H1 (cell line): ENCODE results near the gene MICU1. TPM values are rescaled to one million over a fixed set of nuclear protein-coding genes. Genes with fewer than 3 reads are reported as not detected.

Experiments
- CTCF ChIA-PET: fragments of 300-600 bp; sonication (Branson Sonifier 250); formaldehyde crosslinking; loops from one replicate; lab custom pipeline; 2021; ENCODE audit not compliant: partially characterized antibody; lab: Charles Lee
- POLR2A ChIA-PET: fragments of 300-600 bp; sonication (Branson Sonifier 250); formaldehyde crosslinking; loops from one replicate; lab custom pipeline; 2021; ENCODE audit warnings: inconsistent platforms; ENCODE audit not compliant: partially characterized antibody; lab: Charles Lee
- DNase-seq, 2 experiments: peaks; one replicate each; pipeline versions ENCODE4 v3.0.0 to v3.0.0-alpha.2; 2010 to 2022; ENCODE audit warnings: low spot score in 2 of 2, low read depth in 1 of 2, mixed read lengths in 1 of 2
- FAIRE-seq: peaks from 2 replicates; lab custom pipeline; 2011; peaks lifted over from hg19 to GRCh38; lab: Jason Lieb, UNC
- H2AFZ ChIP-seq: 2 replicates; pipeline ENCODE4 v1.8.1; 2012; ENCODE audit warnings: low read length, inconsistent platforms
- H2AK5ac ChIP-seq: 2 replicates; pipeline ENCODE4 v1.6.1; 2013; ENCODE audit warnings: low read depth, low read length
- H2BK120ac ChIP-seq: replicated peaks from 2 replicates; pipeline ENCODE3; 2013; ENCODE audit warnings: low read depth, low read length, inconsistent platforms
- H2BK12ac ChIP-seq: 2 replicates; pipeline ENCODE4 v1.6.1; 2013; ENCODE audit warnings: low read depth, low read length
- H2BK15ac ChIP-seq: 2 replicates; pipeline ENCODE4 v1.6.1; 2013; ENCODE audit warnings: low read length
- H2BK20ac ChIP-seq: 2 replicates; pipeline ENCODE4 v1.6.1; 2013; ENCODE audit warnings: low read length
- H2BK5ac ChIP-seq: 2 replicates; pipeline ENCODE4 v1.6.1; 2013; ENCODE audit warnings: low read depth, low read length
- H3K14ac ChIP-seq: 2 replicates; pipeline ENCODE4 v1.6.1; 2013; ENCODE audit warnings: inconsistent platforms; ENCODE audit not compliant: insufficient read length
- H3K18ac ChIP-seq: 2 replicates; pipeline ENCODE4 v1.6.1; 2013; ENCODE audit warnings: low read length; ENCODE audit errors: extremely low read depth
- H3K23ac ChIP-seq: 2 replicates; pipeline ENCODE4 v1.6.1; 2013; ENCODE audit warnings: inconsistent platforms; ENCODE audit not compliant: insufficient read length
- H3K23me2 ChIP-seq: 2 replicates; pipeline ENCODE4 v1.6.1; 2013; ENCODE audit warnings: low read depth, low read length
- H3K27ac ChIP-seq: 2 replicates; pipeline ENCODE4 v1.6.1; 2011; ENCODE audit warnings: low read depth, low read length, inconsistent platforms
- H3K27me3 ChIP-seq, 4 experiments: replicated peaks in 1 of 4; 1 replicate in 1 of 4; 2 replicates in 3 of 4; pipeline versions ENCODE4 v1.6.1 to v1.8.1; 2011 to 2013; ENCODE audit warnings: low read length in 3 of 4, mild to moderate bottlenecking in 3 of 4, inconsistent platforms in 2 of 4, mixed read lengths in 2 of 4, moderate library complexity in 1 of 4; ENCODE audit not compliant: control insufficient read depth in 3 of 4, insufficient read depth in 3 of 4; ENCODE audit errors: extremely low read depth in 1 of 4
- H3K36me3 ChIP-seq, 4 experiments: 2 replicates each; pipeline versions ENCODE4 v1.6.1 to v1.8.1; 2011 to 2013; ENCODE audit warnings: mild to moderate bottlenecking in 4 of 4, low read length in 3 of 4, moderate library complexity in 2 of 4, control low read depth in 1 of 4, inconsistent platforms in 1 of 4; ENCODE audit not compliant: insufficient read depth in 4 of 4, control insufficient read depth in 2 of 4
- H3K4ac ChIP-seq: replicated peaks from 2 replicates; pipeline ENCODE3; 2013; ENCODE audit warnings: low read length, low read depth, mixed read lengths, inconsistent platforms; ENCODE audit not compliant: insufficient read length
- H3K4me1 ChIP-seq, 4 experiments: replicated peaks in 1 of 4; 1 replicate in 1 of 4; 2 replicates in 3 of 4; pipeline versions ENCODE4 v1.6.1 to v1.8.1; 2011 to 2013; ENCODE audit warnings: low read length in 3 of 4, inconsistent platforms in 2 of 4, mixed read lengths in 1 of 4; ENCODE audit not compliant: insufficient read depth in 4 of 4, control insufficient read depth in 3 of 4
- H3K4me2 ChIP-seq, 2 experiments: 2 replicates each; pipeline versions ENCODE4 v1.6.1 to v1.8.1; 2011 to 2013; ENCODE audit warnings: low read depth in 2 of 2, low read length in 2 of 2, control low read depth in 1 of 2, inconsistent platforms in 1 of 2, mild to moderate bottlenecking in 1 of 2; ENCODE audit not compliant: insufficient read depth in 1 of 2
- H3K4me3 ChIP-seq, 4 experiments: fragments of 200-600, 300-600 bp in 1 of 4; sonication (generic), shearing (Covaris generic), sonication (Bioruptor Twin) in 1 of 4; 2 replicates each; pipeline versions ENCODE4 v1.5.1 to v1.8.1; 2011 to 2016; ENCODE audit warnings: low read length in 4 of 4, low read depth in 3 of 4, control low read depth in 2 of 4, inconsistent platforms in 2 of 4, mild to moderate bottlenecking in 2 of 4, mixed read lengths in 1 of 4, moderate library complexity in 1 of 4; ENCODE audit not compliant: insufficient read depth in 2 of 4; ENCODE audit errors: extremely low read depth in 1 of 4
- H3K56ac ChIP-seq: replicated peaks from 2 replicates; pipeline ENCODE3; 2013; ENCODE audit warnings: low read depth, mild to moderate bottlenecking, mixed read lengths, low read length, inconsistent platforms; ENCODE audit not compliant: insufficient read length
- H3K79me1 ChIP-seq: 2 replicates; pipeline ENCODE4 v1.6.1; 2013; ENCODE audit warnings: low read depth, low read length, control low read depth
- H3K79me2 ChIP-seq, 2 experiments: 2 replicates each; pipeline versions ENCODE4 v1.6.1 to v1.8.1; 2012 to 2013; ENCODE audit warnings: low read length in 2 of 2, mild to moderate bottlenecking in 2 of 2, inconsistent platforms in 1 of 2; ENCODE audit not compliant: insufficient read depth in 2 of 2, control insufficient read depth in 1 of 2
- H3K9ac ChIP-seq, 4 experiments: replicated peaks in 1 of 4; 1 replicate in 1 of 4; 2 replicates in 3 of 4; pipeline versions ENCODE4 v1.6.1 to v1.8.1; 2011 to 2013; ENCODE audit warnings: low read depth in 3 of 4, low read length in 3 of 4, control low read depth in 2 of 4, mild to moderate bottlenecking in 2 of 4, moderate library complexity in 2 of 4, inconsistent platforms in 1 of 4; ENCODE audit errors: extremely low read depth in 1 of 4
- H3K9me3 ChIP-seq, 2 experiments: 2 replicates each; pipeline versions ENCODE4 v1.6.1 to v1.8.1; 2012 to 2013; ENCODE audit warnings: mild to moderate bottlenecking in 2 of 2, moderate library complexity in 2 of 2, control low read depth in 1 of 2, inconsistent platforms in 1 of 2, low read depth in 1 of 2, low read length in 1 of 2, mixed read lengths in 1 of 2; ENCODE audit not compliant: insufficient read depth in 2 of 2
- H4K20me1 ChIP-seq, 2 experiments: replicated peaks in 1 of 2; 2 replicates each; pipeline versions ENCODE3 to v1.8.1; 2011 to 2013; ENCODE audit warnings: inconsistent platforms in 2 of 2, low read length in 2 of 2, mild to moderate bottlenecking in 1 of 2; ENCODE audit not compliant: insufficient read depth in 2 of 2, control insufficient read depth in 1 of 2
- H4K5ac ChIP-seq: 2 replicates; pipeline ENCODE4 v1.6.1; 2013; ENCODE audit warnings: low read length, low read depth, mixed read lengths, inconsistent platforms; ENCODE audit not compliant: insufficient read length
- H4K8ac ChIP-seq: 2 replicates; pipeline ENCODE4 v1.8.0; 2013; ENCODE audit warnings: mild to moderate bottlenecking, moderate library complexity, low read length, inconsistent platforms; ENCODE audit not compliant: insufficient read depth; ENCODE audit errors: extremely low read depth
- H4K91ac ChIP-seq: replicated peaks from 2 replicates; pipeline ENCODE3; 2013; ENCODE audit warnings: low read length, mixed read lengths, inconsistent platforms; ENCODE audit not compliant: insufficient read length
- BACH1 ChIP-seq: IDR thresholded peaks from 2 replicates; pipeline ENCODE4 v1.6.1; 2012; ENCODE audit warnings: low read length, improper control_type of control experiment
- CBX8 ChIP-seq: fragments of 300-800, 300-1000 bp; sonication (generic); IDR thresholded peaks from 2 replicates; pipeline ENCODE4 v1.7.1; 2016; ENCODE audit warnings: low read depth, low read length, borderline replicate concordance
- CHD2 ChIP-seq: IDR thresholded peaks from 2 replicates; pipeline ENCODE4 v1.6.1; 2012; ENCODE audit warnings: low read length, improper control_type of control experiment
- CREB1 ChIP-seq: IDR thresholded peaks from 2 replicates; pipeline ENCODE4 v1.6.1; 2012; ENCODE audit warnings: inconsistent platforms
- EGR1 ChIP-seq: IDR thresholded peaks from 2 replicates; pipeline ENCODE4 v1.6.1; 2011; ENCODE audit warnings: low read depth, low read length, borderline replicate concordance
- FOSL1 ChIP-seq: IDR thresholded peaks from 2 replicates; pipeline ENCODE4 v1.6.1; 2011; ENCODE audit warnings: mild to moderate bottlenecking, low read depth, low read length, moderate library complexity; ENCODE audit not compliant: insufficient read depth
- HDAC2 ChIP-seq, 2 experiments: fragments of 300-600 bp in 1 of 2; sonication (generic) in 1 of 2; IDR thresholded peaks; 2 replicates each; pipeline ENCODE4 v1.6.1; 2011 to 2012; ENCODE audit warnings: low read depth in 2 of 2, low read length in 2 of 2, mild to moderate bottlenecking in 2 of 2, moderate library complexity in 2 of 2, borderline replicate concordance in 1 of 2, inconsistent platforms in 1 of 2
- HDAC6 ChIP-seq: IDR thresholded peaks from one replicate; pipeline ENCODE4 v1.7.1; 2012; ENCODE audit warnings: low read depth, mild to moderate bottlenecking, inconsistent platforms, low read length, moderate library complexity
- JUN ChIP-seq: IDR thresholded peaks from 2 replicates; pipeline ENCODE4 v1.6.1; 2011; ENCODE audit warnings: low read depth, mild to moderate bottlenecking, improper control_type of control experiment, low read length
- JUND ChIP-seq: IDR thresholded peaks from 2 replicates; pipeline ENCODE4 v1.6.1; 2011; ENCODE audit warnings: mild to moderate bottlenecking, improper control_type of control experiment, low read length
- KDM1A ChIP-seq: fragments of 200-600, 300-600 bp; sonication (generic); IDR thresholded peaks from 2 replicates; pipeline ENCODE4 v1.7.1; 2016; ENCODE audit warnings: mild to moderate bottlenecking, low read length, borderline replicate concordance
- POLR2A ChIP-seq, 2 experiments: IDR thresholded peaks; 1 replicate in 1 of 2; 2 replicates in 1 of 2; pipeline ENCODE4 v1.6.1; 2011; ENCODE audit warnings: low read depth in 2 of 2, low read length in 2 of 2, mild to moderate bottlenecking in 2 of 2; ENCODE audit errors: control extremely low read depth in 1 of 2
- SP2 ChIP-seq: IDR thresholded peaks from 2 replicates; pipeline ENCODE4 v1.6.1; 2012; ENCODE audit warnings: mild to moderate bottlenecking, low read length, inconsistent platforms
- TAF7 ChIP-seq: optimal IDR thresholded peaks from 2 replicates; pipeline ENCODE3; 2011; ENCODE audit warnings: low read depth, mild to moderate bottlenecking, inconsistent platforms, low read length, moderate library complexity, borderline replicate concordance
- USF2 ChIP-seq: IDR thresholded peaks from 2 replicates; pipeline ENCODE4 v1.6.1; 2011; ENCODE audit warnings: low read length, improper control_type of control experiment
- polyA plus RNA-seq, 7 experiments: library from polyadenylated mRNA; depleted of rRNA in 3 of 7; stranded (reverse) in 5 of 7; unstranded in 2 of 7; fragments of >200 nt in 5 of 7; fragments of 200-250 nt in 2 of 7; gene quantifications; 1 replicate in 5 of 7; 2 replicates in 1 of 7; 4 replicates in 1 of 7; pipeline versions ENCODE4 v1.2.1 to v1.2.3, GENCODE V29; 2011 to 2013; ENCODE audit warnings: missing spikeins in 2 of 7, mixed read lengths in 2 of 7
- total RNA-seq: library from RNA; stranded (reverse); fragmentation: NEBNext Ultra II Directional; extraction: Animal tissue kit (Norgen Biotek cat#: 25700); gene quantifications from 2 replicates; pipeline ENCODE4 v1.2.1, GENCODE V29; 2021

The MICU1 gene
- total and polyA plus RNA-seq, 2 of the 8 experiments (the other 6 are each of a cell fraction or from before 2014, with no cell fraction given) = 18.0 to 36.7 TPM

DNA sequence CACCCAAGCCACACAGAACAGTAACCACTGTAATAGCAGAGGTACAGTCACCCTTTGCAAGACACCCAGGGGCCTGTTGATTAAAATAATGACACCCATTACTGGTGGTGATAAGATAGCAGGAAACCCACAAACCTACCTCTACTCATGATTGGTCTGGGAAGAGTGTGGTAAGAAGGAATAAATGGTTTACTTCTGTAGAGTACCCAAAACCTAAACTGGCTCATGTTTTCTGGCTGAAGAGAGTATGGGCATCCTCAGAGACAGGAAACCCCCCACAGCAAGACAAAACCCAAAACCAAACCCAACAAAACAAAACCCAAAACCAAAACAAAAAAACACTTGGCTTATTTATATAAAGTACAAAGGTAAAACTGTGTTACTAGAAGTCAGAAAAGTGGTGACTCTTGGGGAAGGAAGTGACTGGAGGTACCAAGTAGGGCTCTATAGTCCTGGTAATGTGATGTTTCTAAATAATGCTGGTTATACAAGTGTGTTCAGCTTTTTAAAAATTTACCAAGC is 255.6 kb downstream of the MICU1 start:
- Histone ChIP-seq H3K18ac (no peak overlapping the region), H3K56ac (no peak overlapping the region), H3K27ac (no peak overlapping the region), H4K8ac (no peak overlapping the region), H2BK5ac (no peak overlapping the region), H2BK15ac (no peak overlapping the region), H3K23ac (no peak overlapping the region), H2BK20ac (no peak overlapping the region), H3K9me3 (no peaks in the 10 kb centered on the region), H2BK12ac (no peak overlapping the region), H2BK120ac (no peak overlapping the region), H4K20me1 (no peaks in the 10 kb centered on the region), H3K36me3 (peaks cover 0 to 3% (median 0%) of the 10 kb centered on the region in 4 experiments; a peak in 2 of 8 replicates), H3K4me1 (no peaks in the 10 kb centered on the region), H3K79me1 (no peaks in the 10 kb centered on the region), H3K27me3 (no peaks in the 10 kb centered on the region), H3K4me2 (no peak overlapping the region), H4K91ac (no peak overlapping the region), H3K14ac (no peak overlapping the region), H3K9ac (no peak overlapping the region), H2AFZ (no peak overlapping the region), H3K4ac (no peak overlapping the region), H4K5ac (no peak overlapping the region), H3K23me2 (no peaks in the 10 kb centered on the region), H3K79me2 (no peaks in the 10 kb centered on the region), H3K4me3 (no peak overlapping the region), H2AK5ac (no peak overlapping the region)
- TF ChIP-seq POLR2A (IDR thresholded peaks at IDR 0.05; ENCODE audit: control extremely low read depth in 1 of 2, low read depth in 2 of 2, low read length in 2 of 2) = no peak
- TF ChIP-seq KDM1A = no peak
- TF ChIP-seq CREB1 = no peak
- TF ChIP-seq CHD2 = no peak
- TF ChIP-seq USF2 = no peak
- no peak for TF ChIP-seq HDAC2 (IDR thresholded peaks at IDR 0.05; ENCODE audit: borderline replicate concordance in 1 of 2, low read depth in 2 of 2, low read length in 2 of 2)
- no peak for TF ChIP-seq JUND
- no peak for TF ChIP-seq JUN
- no peak for TF ChIP-seq HDAC6
- TF ChIP-seq BACH1 = no peak
- TF ChIP-seq TAF7 = no peak
- TF ChIP-seq SP2 = no peak
- no peak for TF ChIP-seq CBX8
- no peak for TF ChIP-seq EGR1
- TF ChIP-seq FOSL1 = no peak
- POLR2A ChIA-PET = no interaction called here
- CTCF ChIA-PET = no interaction called here
- FAIRE-seq (no peak), DNase-seq (no peak)
